ENCODE measurements around the gene PRICKLE3.

PRICKLE3 gene

GRCh38 chrX:49206543-49206942 is 20.4 kb upstream of the PRICKLE3 start:
- DNase-seq = no peak

GRCh38 chrX:49205443-49205842 is 19.3 kb upstream of the PRICKLE3 start:
- DNase-seq = no peak

- DNase-seq = no peak
Observed at GRCh38 chrX:49204709-49205108, 18.5 kb upstream of the PRICKLE3 start.

- DNase-seq = no peak
Observed at GRCh38 chrX:49204017-49204416, 17.8 kb upstream of the PRICKLE3 start.

- DNase-seq = no peak
Observed at GRCh38 chrX:49203536-49203935, 17.4 kb upstream of the PRICKLE3 start.

GRCh38 chrX:49202022-49202421 is 15.8 kb upstream of the PRICKLE3 start:
- no peak for DNase-seq

GRCh38 chrX:49199906-49200771 is 14.0 kb upstream of the PRICKLE3 start, which contains the start of gene SYP:
Gene SYP, minus strand, starts transcription at chrX:49200193. Its CDS starts 7 bp downstream, at chrX:49200186.
- peak; percentile 86 for DNase-seq

GRCh38 chrX:49199315-49199595 is 13.1 kb upstream of the PRICKLE3 start:
- no peak for DNase-seq

- no peak for DNase-seq
Observed at GRCh38 chrX:49198540-49199314, 12.6 kb upstream of the PRICKLE3 start.

GRCh38 chrX:49197543-49198087 is 11.4 kb upstream of the PRICKLE3 start:
- DNase-seq = no peak

GRCh38 chrX:49193542-49193964 is 7.4 kb upstream of the PRICKLE3 start:
- DNase-seq = no peak

GRCh38 chrX:49192722-49193328 is 6.7 kb upstream of the PRICKLE3 start:
- no peak for DNase-seq

- no peak for DNase-seq
Observed at GRCh38 chrX:49191574-49192011, 5.4 kb upstream of the PRICKLE3 start.

- peak; percentile 92 for DNase-seq
Observed at GRCh38 chrX:49190821-49191573, 4.8 kb upstream of the PRICKLE3 start.

- DNase-seq = no peak
Observed at GRCh38 chrX:49189606-49190005, 3.4 kb upstream of the PRICKLE3 start.

GRCh38 chrX:49188468-49189076 is 2.4 kb upstream of the PRICKLE3 start:
- DNase-seq = no peak

- no peak for DNase-seq
Observed at GRCh38 chrX:49187526-49187925, 1.4 kb upstream of the PRICKLE3 start.

GRCh38 chrX:49187028-49187394 is 838 bp upstream of the PRICKLE3 start:
- DNase-seq = no peak

GRCh38 chrX:49184294-49185281 is 1.6 kb downstream of the PRICKLE3 start:
- DNase-seq = no peak

GRCh38 chrX:49183701-49184281 is 2.4 kb downstream of the PRICKLE3 start:
- DNase-seq = no peak
